OCI-LY7 (cell line): ENCODE data around the gene CPXM1. TPM values are rescaled to one million over a fixed set of nuclear protein-coding genes. Genes with fewer than 3 reads are reported as not detected.
A peak's percentile ranks its signal among the peaks of the same experiment; 100 is the strongest.

Source experiments
- BruUV-seq: library from RNA; stranded (reverse); fragments of 400-500 nt; replicated peaks from 2 replicates; lab custom pipeline; 2021; lab: Mats Ljungman, UMichigan
- CTCF ChIA-PET: fragments of 300-600 bp; sonication (Branson Sonifier 250); formaldehyde crosslinking; loops from one replicate; lab custom pipeline; 2022; ENCODE audit warnings: antibody characterized with exemption; ENCODE audit not compliant: unreplicated experiment; lab: Charles Lee
- POLR2A ChIA-PET: fragments of 300-600 bp; sonication (Branson Sonifier 250); formaldehyde crosslinking; loops from one replicate; lab custom pipeline; 2022; ENCODE audit warnings: antibody characterized with exemption; lab: Charles Lee
- DNase-seq: peaks from one replicate; pipeline ENCODE4 v3.0.0-alpha.2; 2015; ENCODE audit warnings: low spot score
- H2AFZ ChIP-seq: fragments of 200-600 bp; sonication (generic), shearing (Covaris generic); 2 replicates; pipeline ENCODE4 v1.6.1; 2014; ENCODE audit warnings: mild to moderate bottlenecking, antibody characterized with exemption, low read length, moderate library complexity
- H3K27ac ChIP-seq: fragments of 200-600 bp; sonication (generic); 2 replicates; pipeline ENCODE4 v1.5.1; 2014; ENCODE audit warnings: mixed run types, low read depth, mild to moderate bottlenecking, moderate library complexity, low read length, inconsistent platforms; ENCODE audit not compliant: poor library complexity, severe bottlenecking
- H3K36me3 ChIP-seq: fragments of 200-600 bp; sonication (generic); 2 replicates; pipeline ENCODE4 v1.6.1; 2014; ENCODE audit warnings: mild to moderate bottlenecking, antibody characterized with exemption, low read length, moderate library complexity, mixed read lengths; ENCODE audit not compliant: insufficient read depth
- H3K4me1 ChIP-seq: fragments of 200-600 bp; sonication (generic); 2 replicates; pipeline ENCODE4 v1.5.1; 2014; ENCODE audit warnings: mild to moderate bottlenecking, low read length; ENCODE audit not compliant: insufficient read depth, poor library complexity, severe bottlenecking
- H3K4me2 ChIP-seq: fragments of 200-600 bp; sonication (generic); 2 replicates; pipeline ENCODE4 v1.6.1; 2014; ENCODE audit warnings: mild to moderate bottlenecking, low read length
- H3K4me3 ChIP-seq: fragments of 200-600 bp; sonication (generic); 2 replicates; pipeline ENCODE4 v1.5.1; 2014; ENCODE audit warnings: mild to moderate bottlenecking, low read depth, low read length; ENCODE audit not compliant: poor library complexity, severe bottlenecking
- H3K79me2 ChIP-seq: fragments of 200-600 bp; sonication (generic); 2 replicates; pipeline ENCODE4 v1.6.1; 2016; ENCODE audit warnings: low read depth, mild to moderate bottlenecking, low read length, moderate library complexity, mixed read lengths; ENCODE audit not compliant: insufficient read depth
- H3K9me2 ChIP-seq: fragments of 200-600 bp; sonication (generic); 2 replicates; pipeline ENCODE4 v1.6.1; 2016; ENCODE audit warnings: mild to moderate bottlenecking, low read length, mixed read lengths; ENCODE audit not compliant: insufficient read depth
- H3K9me3 ChIP-seq: fragments of 200-600 bp; sonication (generic); 2 replicates; pipeline ENCODE4 v1.6.1; 2014; ENCODE audit warnings: mild to moderate bottlenecking, mixed run types, low read length, mixed read lengths
- H4K20me1 ChIP-seq: fragments of 200-600 bp; sonication (generic); 2 replicates; pipeline ENCODE4 v1.6.1; 2014; ENCODE audit warnings: mild to moderate bottlenecking, antibody characterized with exemption, low read length, moderate library complexity, mixed read lengths; ENCODE audit not compliant: insufficient read depth
- EZH2phosphoT487 ChIP-seq: fragments of 200-600 bp; sonication (generic); IDR thresholded peaks from 2 replicates; pipeline ENCODE4 v1.6.1; 2018; ENCODE audit warnings: low read depth, borderline replicate concordance, mild to moderate bottlenecking, mixed run types, antibody characterized with exemption, low read length, moderate library complexity, mixed read lengths
- intact Hi-C: fragments of 100-400 bp; cut with micrococcal nuclease; formaldehyde crosslinking; loops from one replicate; pipeline ENCODE4 v1.10.0; 2022; ENCODE audit not compliant: unreplicated experiment
- total RNA-seq, 2 experiments: library from RNA; depleted of rRNA in 1 of 2; stranded (reverse); fragments of >200 nt in 1 of 2; shearing (Covaris generic) in 1 of 2; gene quantifications; 2 replicates each; pipeline ENCODE4 v1.2.3, GENCODE V29; 2014 to 2022
- TF ChIP-seq, protein P1 (sequence below): fragments of 200-600 bp; sonication (generic); conservative IDR thresholded peaks from 2 replicates; pipeline ENCODE4 v1.5.1; 2014; ENCODE audit warnings: mild to moderate bottlenecking, antibody characterized with exemption, low read length, moderate library complexity, mixed read lengths

The CPXM1 gene
- total RNA-seq, 2 experiments from 2014 or later: not detected

GRCh38 chr20:2783908-2784566 lies 16.4 kb downstream of the CPXM1 start:
- Histone ChIP-seq H3K9me3 (no peaks in the 10 kb centered on the region), H3K4me2 (no peak overlapping the region), H3K36me3 (no peaks in the 10 kb centered on the region), H3K4me1 (no peaks in the 10 kb centered on the region), H3K9me2 (no peaks in the 10 kb centered on the region), H2AFZ (no peak overlapping the region), H3K4me3 (no peak overlapping the region), H3K79me2 (no peaks in the 10 kb centered on the region), H3K27ac (no peak overlapping the region), H4K20me1 (no peaks in the 10 kb centered on the region)
- ChIA-PET CTCF (no interaction called here), POLR2A (interaction anchor here (0.7 kb wide), 1 partner anchor 17 kb away, joined by 3 read pairs; no protein-coding TSS in a partner anchor)
- TF ChIP-seq, protein P1, sequence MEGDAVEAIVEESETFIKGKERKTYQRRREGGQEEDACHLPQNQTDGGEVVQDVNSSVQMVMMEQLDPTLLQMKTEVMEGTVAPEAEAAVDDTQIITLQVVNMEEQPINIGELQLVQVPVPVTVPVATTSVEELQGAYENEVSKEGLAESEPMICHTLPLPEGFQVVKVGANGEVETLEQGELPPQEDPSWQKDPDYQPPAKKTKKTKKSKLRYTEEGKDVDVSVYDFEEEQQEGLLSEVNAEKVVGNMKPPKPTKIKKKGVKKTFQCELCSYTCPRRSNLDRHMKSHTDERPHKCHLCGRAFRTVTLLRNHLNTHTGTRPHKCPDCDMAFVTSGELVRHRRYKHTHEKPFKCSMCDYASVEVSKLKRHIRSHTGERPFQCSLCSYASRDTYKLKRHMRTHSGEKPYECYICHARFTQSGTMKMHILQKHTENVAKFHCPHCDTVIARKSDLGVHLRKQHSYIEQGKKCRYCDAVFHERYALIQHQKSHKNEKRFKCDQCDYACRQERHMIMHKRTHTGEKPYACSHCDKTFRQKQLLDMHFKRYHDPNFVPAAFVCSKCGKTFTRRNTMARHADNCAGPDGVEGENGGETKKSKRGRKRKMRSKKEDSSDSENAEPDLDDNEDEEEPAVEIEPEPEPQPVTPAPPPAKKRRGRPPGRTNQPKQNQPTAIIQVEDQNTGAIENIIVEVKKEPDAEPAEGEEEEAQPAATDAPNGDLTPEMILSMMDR: no peak
- no peak for TF ChIP-seq EZH2phosphoT487
- no peak for DNase-seq
- no TSS peak for BruUV-seq
- intact Hi-C loops: no loop called here

DNA sequence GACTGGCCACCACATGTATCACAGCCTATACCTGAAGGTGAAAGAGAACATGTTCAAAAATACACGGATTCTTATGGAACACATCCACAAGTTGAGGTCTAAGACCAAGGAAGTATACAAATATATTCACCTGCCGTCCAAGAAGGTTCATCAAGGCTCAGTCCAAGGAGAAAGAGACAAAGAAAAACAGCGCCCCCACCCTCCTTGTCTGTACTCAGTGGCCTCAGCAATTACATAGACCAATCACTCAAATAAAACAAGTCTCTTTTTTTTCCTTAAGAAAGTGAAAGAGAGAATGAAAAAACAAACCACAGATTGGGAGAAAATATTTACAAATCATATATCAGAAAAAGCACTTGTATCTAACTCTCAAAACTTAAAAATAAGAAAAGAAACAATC lies 19.5 kb downstream of the CPXM1 start:
- no peak for DNase-seq
- no peaks in the 10 kb centered on the region for H3K9me3 ChIP-seq
- H2AFZ ChIP-seq: no peak overlapping the region
- TF ChIP-seq EZH2phosphoT487: no peak
- TF ChIP-seq, protein P1: peak; percentile 52; the same call in 1 of the 2 replicates
- no peaks in the 10 kb centered on the region for H4K20me1 ChIP-seq
- POLR2A ChIA-PET: no interaction called here
- no TSS peak for BruUV-seq
- intact Hi-C loops: no loop called here
- no peak overlapping the region for H3K4me2 ChIP-seq
- CTCF ChIA-PET: no interaction called here
- H3K4me1 ChIP-seq: no peaks in the 10 kb centered on the region
- no peaks in the 10 kb centered on the region for H3K9me2 ChIP-seq
- no peaks in the 10 kb centered on the region for H3K79me2 ChIP-seq
- H3K27ac ChIP-seq: no peak overlapping the region
- H3K4me3 ChIP-seq: no peak overlapping the region
- no peaks in the 10 kb centered on the region for H3K36me3 ChIP-seq

- H3K27ac ChIP-seq: no peak overlapping the region
- H2AFZ ChIP-seq: no peak overlapping the region
- no peaks in the 10 kb centered on the region for H3K9me2 ChIP-seq
- no peak for DNase-seq
- ChIA-PET CTCF (no interaction called here), POLR2A (no interaction called here)
- H3K79me2 ChIP-seq: no peaks in the 10 kb centered on the region
- no TSS peak for BruUV-seq
- no peak overlapping the region for H3K4me3 ChIP-seq
- no peak for TF ChIP-seq EZH2phosphoT487
- TF ChIP-seq, protein P1: no peak
- no peaks in the 10 kb centered on the region for H4K20me1 ChIP-seq
- H3K36me3 ChIP-seq: no peaks in the 10 kb centered on the region
- H3K9me3 ChIP-seq: no peaks in the 10 kb centered on the region
- intact Hi-C loops: no loop called here
- no peaks in the 10 kb centered on the region for H3K4me1 ChIP-seq
- H3K4me2 ChIP-seq: no peak overlapping the region
Observed at GRCh38 chr20:2778602-2779321, 21.7 kb downstream of the CPXM1 start.
